Brain microvascular endothelial cell (primary cell): Measurements from ENCODE around the gene UCK2.
A peak's percentile ranks its signal among the peaks of the same experiment; 100 is the strongest.

Experiments
- DNase-seq: peaks from one replicate; pipeline ENCODE4 v3.0.0-alpha.2; 2020
- H3K27ac ChIP-seq: fragments of 250-450 bp; sonication (Bioruptor Pico); 2 replicates; pipeline ENCODE4 v1.5.1; 2020; ENCODE audit warnings: mild to moderate bottlenecking, moderate library complexity
- H3K27me3 ChIP-seq: fragments of 250-450 bp; sonication (Bioruptor Pico); replicated peaks from 2 replicates; pipeline ENCODE4 v1.5.1; 2020; ENCODE audit warnings: mild to moderate bottlenecking
- H3K36me3 ChIP-seq: fragments of 250-450 bp; sonication (Bioruptor Pico); replicated peaks from 2 replicates; pipeline ENCODE4 v1.5.1; 2020; ENCODE audit warnings: mild to moderate bottlenecking
- H3K4me3 ChIP-seq: 2 replicates; pipeline ENCODE4 v1.5.1; 2011; ENCODE audit warnings: low read depth, mild to moderate bottlenecking, control low read depth, low read length, moderate library complexity
- in situ Hi-C: cut with HindIII; loops from 2 replicates; pipeline ENCODE4 v1.10.0; 2017; ENCODE audit warnings: low sequenced_read_pairs, low pct_ligation_motif_present
- TF ChIP-seq, protein P1 (sequence below): IDR thresholded peaks from 2 replicates; pipeline ENCODE4 v1.5.1; 2011; ENCODE audit warnings: low read depth, mild to moderate bottlenecking, moderate library complexity, low read length, control low read depth, inconsistent platforms; ENCODE audit errors: missing control alignments

Gene UCK2

DNA sequence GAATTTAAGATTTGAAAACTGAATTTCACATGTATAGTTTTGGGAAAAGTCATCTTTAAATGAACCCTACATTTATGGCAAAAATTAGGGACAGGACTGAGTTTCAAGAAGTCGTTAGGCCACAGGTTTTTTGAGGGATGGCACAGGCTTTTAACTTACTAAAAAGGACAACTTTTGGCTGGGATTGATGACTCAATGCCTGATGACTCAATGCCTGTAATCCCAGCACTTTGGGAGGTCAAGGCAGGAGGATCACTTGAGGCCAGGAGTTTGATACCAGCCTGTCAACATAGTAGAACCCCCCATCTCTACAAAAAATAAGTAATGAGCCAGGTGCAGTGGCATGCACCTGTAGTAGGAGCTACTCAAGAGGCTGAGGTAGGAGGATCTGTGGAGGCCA is 15.9 kb downstream of the UCK2 start:
- no peaks in the 10 kb centered on the region for H3K36me3 ChIP-seq
- no peak overlapping the region for H3K27ac ChIP-seq
- TF ChIP-seq, protein P1, sequence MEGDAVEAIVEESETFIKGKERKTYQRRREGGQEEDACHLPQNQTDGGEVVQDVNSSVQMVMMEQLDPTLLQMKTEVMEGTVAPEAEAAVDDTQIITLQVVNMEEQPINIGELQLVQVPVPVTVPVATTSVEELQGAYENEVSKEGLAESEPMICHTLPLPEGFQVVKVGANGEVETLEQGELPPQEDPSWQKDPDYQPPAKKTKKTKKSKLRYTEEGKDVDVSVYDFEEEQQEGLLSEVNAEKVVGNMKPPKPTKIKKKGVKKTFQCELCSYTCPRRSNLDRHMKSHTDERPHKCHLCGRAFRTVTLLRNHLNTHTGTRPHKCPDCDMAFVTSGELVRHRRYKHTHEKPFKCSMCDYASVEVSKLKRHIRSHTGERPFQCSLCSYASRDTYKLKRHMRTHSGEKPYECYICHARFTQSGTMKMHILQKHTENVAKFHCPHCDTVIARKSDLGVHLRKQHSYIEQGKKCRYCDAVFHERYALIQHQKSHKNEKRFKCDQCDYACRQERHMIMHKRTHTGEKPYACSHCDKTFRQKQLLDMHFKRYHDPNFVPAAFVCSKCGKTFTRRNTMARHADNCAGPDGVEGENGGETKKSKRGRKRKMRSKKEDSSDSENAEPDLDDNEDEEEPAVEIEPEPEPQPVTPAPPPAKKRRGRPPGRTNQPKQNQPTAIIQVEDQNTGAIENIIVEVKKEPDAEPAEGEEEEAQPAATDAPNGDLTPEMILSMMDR: no peak
- peak; percentile 42 for DNase-seq
- H3K4me3 ChIP-seq: no peak overlapping the region
- in situ Hi-C loops: no loop called here
- no peaks in the 10 kb centered on the region for H3K27me3 ChIP-seq

DNA sequence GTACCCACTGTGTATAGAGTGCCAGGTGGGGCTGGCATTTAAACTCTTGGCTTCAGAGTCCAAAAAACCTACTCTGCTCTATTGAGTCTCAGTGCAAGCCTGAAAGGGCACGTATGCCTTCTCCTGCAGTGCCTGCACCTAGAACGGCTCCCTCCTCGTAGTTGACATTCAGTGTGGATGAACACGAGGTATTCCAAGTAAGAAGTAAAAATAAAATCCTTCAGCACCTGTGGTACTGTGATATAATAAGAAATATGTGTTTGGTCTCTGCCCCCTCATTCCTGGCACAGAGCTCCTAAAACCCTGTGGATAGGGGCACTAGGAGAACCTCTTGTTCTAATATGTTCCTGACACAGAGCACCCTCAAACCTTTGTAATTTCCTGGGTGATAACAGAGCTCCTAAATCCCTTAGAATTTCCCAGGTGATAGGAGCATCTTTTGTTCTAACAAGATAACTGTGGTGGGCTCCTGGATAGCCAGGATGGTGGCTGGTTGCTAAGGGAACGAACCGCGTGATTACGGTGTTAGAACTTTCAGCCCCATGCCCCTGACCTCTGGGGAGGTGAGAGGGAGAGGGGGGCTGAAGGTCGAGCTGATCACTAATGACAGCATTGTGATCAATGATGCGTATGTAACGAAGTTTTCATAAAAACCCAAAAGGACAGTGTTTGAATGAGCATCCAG is 16.8 kb downstream of the UCK2 start:
- in situ Hi-C loops: no loop called here
- H3K27me3 ChIP-seq: no peaks in the 10 kb centered on the region
- no peak overlapping the region for H3K4me3 ChIP-seq
- TF ChIP-seq, protein P1: no peak
- no peak overlapping the region for H3K27ac ChIP-seq
- DNase-seq: no peak
- no peaks in the 10 kb centered on the region for H3K36me3 ChIP-seq

DNA sequence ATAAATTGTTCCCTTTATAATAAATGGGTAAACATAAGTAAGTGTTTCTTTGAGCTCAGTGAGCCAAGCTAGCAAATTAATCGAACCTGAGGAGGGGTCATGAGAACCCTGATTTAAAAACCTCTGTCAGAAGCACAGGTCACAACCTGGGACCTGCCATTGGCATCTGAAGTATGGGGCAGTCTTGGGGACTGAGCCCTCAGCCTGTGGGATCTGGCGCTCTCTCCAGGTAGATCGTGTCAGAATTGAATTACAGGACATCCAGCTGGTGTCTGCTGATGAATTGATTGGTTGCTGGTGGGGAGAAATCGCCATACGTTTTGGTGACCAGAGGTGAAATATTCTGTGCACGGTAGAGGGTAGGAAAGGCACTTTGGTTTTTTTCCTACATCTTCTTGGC is 17.5 kb downstream of the UCK2 start:
- Histone ChIP-seq H3K27me3 (no peaks in the 10 kb centered on the region), H3K4me3 (no peak overlapping the region), H3K27ac (no peak overlapping the region), H3K36me3 (no peaks in the 10 kb centered on the region)
- no peak for DNase-seq
- TF ChIP-seq, protein P1: no peak
- in situ Hi-C loops: no loop called here

DNA sequence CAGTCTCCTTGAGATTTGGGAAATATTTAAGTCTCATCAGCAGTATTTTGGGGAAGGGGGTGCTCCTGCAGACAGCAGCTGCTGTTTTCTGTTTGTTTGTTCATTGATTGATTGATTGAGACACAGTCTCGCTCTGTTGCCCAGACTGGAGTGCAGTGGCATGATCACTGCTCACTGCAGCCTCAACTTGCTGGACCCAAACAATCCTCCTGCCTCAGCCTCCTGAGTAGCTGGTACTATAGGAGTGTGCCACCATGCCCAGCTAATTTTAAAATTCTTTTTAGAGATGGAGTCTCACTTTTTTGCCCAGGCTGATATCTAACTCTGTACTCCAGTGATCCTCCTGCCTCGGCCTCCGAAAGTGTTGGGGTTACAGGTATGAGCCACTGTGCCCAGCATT is 18.2 kb downstream of the UCK2 start:
- Histone ChIP-seq H3K27ac (no peak overlapping the region), H3K36me3 (no peaks in the 10 kb centered on the region), H3K4me3 (no peak overlapping the region), H3K27me3 (no peaks in the 10 kb centered on the region)
- TF ChIP-seq, protein P1: no peak
- DNase-seq: no peak
- in situ Hi-C loops: no loop called here

DNA sequence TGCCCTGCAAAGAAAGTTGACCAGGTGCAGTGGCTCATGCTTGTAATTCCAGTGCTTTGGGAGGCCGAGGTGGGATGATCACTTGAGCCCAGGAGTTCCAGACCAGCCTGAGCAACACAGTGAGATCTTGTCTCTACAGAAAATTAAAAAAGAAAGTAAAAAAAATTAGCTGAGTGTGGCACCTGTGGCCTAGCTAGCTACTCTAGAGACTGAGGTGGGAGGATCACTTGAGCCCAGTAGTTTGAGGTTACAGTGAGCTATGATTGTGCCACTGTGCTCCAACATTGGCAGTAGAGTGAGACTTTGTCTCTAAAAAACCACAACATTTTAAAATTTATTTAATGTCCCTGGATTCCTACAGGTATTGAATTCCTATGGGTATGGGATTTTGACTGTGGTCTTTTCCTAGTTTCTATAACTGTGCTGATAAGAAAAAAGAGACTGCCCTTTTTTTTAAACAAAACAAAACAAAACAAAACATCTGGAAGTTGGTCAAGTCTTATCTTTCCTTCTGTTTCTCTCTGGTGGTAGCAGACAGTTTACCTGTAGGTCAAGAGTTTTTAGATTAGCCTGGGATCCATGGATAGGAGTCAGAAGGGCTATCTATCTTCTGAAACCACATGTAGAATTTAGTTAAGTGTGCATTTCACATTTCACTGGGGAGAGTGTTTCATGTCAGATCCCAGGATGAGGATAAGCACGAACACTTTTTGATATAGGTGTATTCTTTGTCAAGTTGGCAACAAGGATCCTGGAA is 18.8 kb downstream of the UCK2 start:
- in situ Hi-C loops: no loop called here
- Histone ChIP-seq H3K27ac (no peak overlapping the region), H3K4me3 (no peak overlapping the region), H3K36me3 (no peaks in the 10 kb centered on the region), H3K27me3 (no peaks in the 10 kb centered on the region)
- TF ChIP-seq, protein P1: no peak
- DNase-seq: no peak
